HepG2 (cell line): ENCODE data around the gene CELF4. TPM values are rescaled to one million over a fixed set of nuclear protein-coding genes. Genes with fewer than 3 reads are reported as not detected.
A peak's percentile ranks its signal among the peaks of the same experiment; 100 is the strongest.

Experiments
- ATAC-seq: fragments of 200-7000 bp; cut with Tn5 transposase; 3 replicates; pipeline ENCODE4 v1.9.1; 2020; ENCODE audit warnings: mild to moderate bottlenecking, moderate library complexity
- BruUV-seq: library from RNA; stranded (reverse); fragments of 400-500 nt; replicated peaks from 2 replicates; lab custom pipeline; 2021; lab: Mats Ljungman, UMichigan
- CTCF ChIA-PET: fragments of 300-600 bp; formaldehyde crosslinking; extraction: SDS; loops from one replicate; lab custom pipeline; 2021; ENCODE audit warnings: low total read pairs, inconsistent platforms, low intra/inter-chr PET ratio; lab: Yijun Ruan, JAX
- POLR2A ChIA-PET: fragments of 350-600 bp; sonication (Branson Sonifier 250); formaldehyde crosslinking; loops from one replicate; lab custom pipeline; 2020; ENCODE audit warnings: antibody characterized with exemption, inconsistent platforms; lab: Yijun Ruan, JAX
- DNase-seq: peaks from one replicate; pipeline ENCODE4 v3.0.0-alpha.2; 2015; ENCODE audit warnings: low spot score
- FAIRE-seq: peaks from 3 replicates; lab custom pipeline; 2011; peaks lifted over from hg19 to GRCh38; lab: Jason Lieb, UNC
- H2AFZ ChIP-seq: one replicate; pipeline ENCODE4 v1.6.1; 2011; ENCODE audit warnings: low read length, inconsistent platforms
- H3K27ac ChIP-seq: fragments of 300-600 bp; 3 replicates; pipeline ENCODE4 v1.8.0; 2011; ENCODE audit warnings: mixed run types, mild to moderate bottlenecking, mixed read lengths, low read length, inconsistent platforms; ENCODE audit not compliant: insufficient read depth; ENCODE audit errors: extremely low read length
- H3K27me3 ChIP-seq, 2 experiments: fragments of 200-600 bp in 1 of 2; 2 replicates in 1 of 2; 3 replicates in 1 of 2; pipeline versions ENCODE4 v1.6.0 to v1.8.0; 2011; ENCODE audit warnings: low read length in 2 of 2, mild to moderate bottlenecking in 2 of 2, moderate library complexity in 2 of 2, inconsistent platforms in 1 of 2; ENCODE audit not compliant: insufficient read depth in 2 of 2, control insufficient read depth in 1 of 2
- H3K36me3 ChIP-seq, 2 experiments: fragments of 200-600 bp in 1 of 2; replicated peaks in 1 of 2; 2 replicates in 1 of 2; 3 replicates in 1 of 2; pipeline versions ENCODE4 v1.5.1 to v1.8.0; 2011; ENCODE audit warnings: low read length in 2 of 2, inconsistent platforms in 1 of 2; ENCODE audit not compliant: insufficient read depth in 2 of 2, control insufficient read depth in 1 of 2
- H3K4me1 ChIP-seq: 2 replicates; pipeline ENCODE4 v1.5.1; 2012; ENCODE audit warnings: low read length, inconsistent platforms; ENCODE audit not compliant: insufficient read depth
- H3K4me2 ChIP-seq: 2 replicates; pipeline ENCODE4 v1.6.0; 2011; ENCODE audit warnings: low read depth, low read length, inconsistent platforms
- H3K4me3 ChIP-seq, 3 experiments: fragments of 200-600 bp in 1 of 3; sonication (generic), shearing (Covaris generic) in 1 of 3; replicated peaks in 1 of 3; 2 replicates each; pipeline ENCODE4 v1.5.1; 2011 to 2016; ENCODE audit warnings: low read length in 3 of 3, inconsistent platforms in 2 of 3, low read depth in 2 of 3, mild to moderate bottlenecking in 2 of 3, control low read depth in 1 of 3, mixed read lengths in 1 of 3; ENCODE audit not compliant: insufficient read depth in 1 of 3
- H3K79me2 ChIP-seq: one replicate; pipeline ENCODE4 v1.6.1; 2011; ENCODE audit warnings: low read length, inconsistent platforms; ENCODE audit not compliant: insufficient read depth
- H3K9ac ChIP-seq: 2 replicates; pipeline ENCODE4 v1.6.0; 2011; ENCODE audit warnings: mild to moderate bottlenecking, low read depth, low read length, inconsistent platforms; ENCODE audit not compliant: insufficient read depth
- H3K9me3 ChIP-seq: 2 replicates; pipeline ENCODE4 v1.5.1; 2012; ENCODE audit warnings: mild to moderate bottlenecking, low read length
- H4K20me1 ChIP-seq: 2 replicates; pipeline ENCODE4 v1.6.0; 2011; ENCODE audit warnings: inconsistent platforms, mild to moderate bottlenecking, low read length, moderate library complexity; ENCODE audit not compliant: insufficient read depth
- GZF1 ChIP-seq: sonication (generic); formaldehyde crosslinking; IDR thresholded peaks from 2 replicates; pipeline ENCODE4 v1.5.1; 2020; ENCODE audit warnings: mild to moderate bottlenecking, missing genetic modification reagents
- KDM6A ChIP-seq: IDR thresholded peaks from 2 replicates; pipeline ENCODE4 v1.6.1; 2016; ENCODE audit warnings: low read depth
- KLF11 ChIP-seq: IDR thresholded peaks from 2 replicates; pipeline ENCODE4 v1.6.1; 2016; ENCODE audit warnings: missing compliant biosample characterization
- SIN3B ChIP-seq: fragments of 150-350 bp; IDR thresholded peaks from 2 replicates; pipeline ENCODE4 v1.6.1; 2014; ENCODE audit warnings: low read length
- ZC3H13 ChIP-seq: sonication (generic); formaldehyde crosslinking; IDR thresholded peaks from 2 replicates; pipeline ENCODE4 v1.8.1; 2023; ENCODE audit warnings: mild to moderate bottlenecking, missing genetic modification reagents, moderate library complexity
- ZEB1 ChIP-seq: IDR thresholded peaks from 2 replicates; pipeline ENCODE4 v1.6.1; 2012; ENCODE audit warnings: mild to moderate bottlenecking, low read depth, inconsistent platforms; ENCODE audit not compliant: insufficient replicate concordance
- WGBS: methylation state at CpG from one replicate; pipeline ENCODE4 v1.1.6; 2017; ENCODE audit warnings: low lambda C conversion rate; 5-methylcytosine and 5-hydroxymethylcytosine counted together
- in situ Hi-C: cut with HindIII; loops from 2 replicates; pipeline ENCODE4 v1.10.0; 2017; ENCODE audit warnings: low pct_unique_long_range_greater_than_20kb; ENCODE audit not compliant: extremely low pct_ligation_motif_present
- intact Hi-C: fragments of 100-400 bp; cut with micrococcal nuclease; formaldehyde crosslinking; loops from one replicate; pipeline ENCODE4 v1.10.0; 2022; ENCODE audit not compliant: unreplicated experiment
- polyA plus RNA-seq, 8 experiments: library from polyadenylated mRNA; depleted of rRNA in 3 of 8; stranded (reverse) in 7 of 8; unstranded in 1 of 8; fragments of >200 nt; fragmentation: Illumina TruSeq in 4 of 8; extraction: Trizol in 4 of 8; gene quantifications; 2 replicates each; pipeline versions ENCODE4 v1.2.1 to v1.2.3, GENCODE V29; 2011 to 2016; ENCODE audit warnings: low read depth in 4 of 8, missing spikeins in 1 of 8, mixed read lengths in 1 of 8; ENCODE audit not compliant: insufficient read depth in 1 of 8
- total RNA-seq, 5 experiments: library from RNA; depleted of rRNA; stranded (reverse); fragments of >200 nt; fragmentation: Illumina TruSeq; extraction: Trizol; gene quantifications; 2 replicates each; pipeline ENCODE4 v1.2.3, GENCODE V29; 2016; ENCODE audit warnings: low read depth in 1 of 5
- TF ChIP-seq, protein P1 (sequence below): IDR thresholded peaks from 2 replicates; pipeline ENCODE4 v1.6.1; 2016; ENCODE audit warnings: missing compliant biosample characterization, missing genetic modification reagents, borderline replicate concordance

Gene CELF4
- total and polyA plus RNA-seq, 2 of the 13 experiments (the other 11 are each of a cell fraction or from before 2014, with no cell fraction given), result not detected

DNA sequence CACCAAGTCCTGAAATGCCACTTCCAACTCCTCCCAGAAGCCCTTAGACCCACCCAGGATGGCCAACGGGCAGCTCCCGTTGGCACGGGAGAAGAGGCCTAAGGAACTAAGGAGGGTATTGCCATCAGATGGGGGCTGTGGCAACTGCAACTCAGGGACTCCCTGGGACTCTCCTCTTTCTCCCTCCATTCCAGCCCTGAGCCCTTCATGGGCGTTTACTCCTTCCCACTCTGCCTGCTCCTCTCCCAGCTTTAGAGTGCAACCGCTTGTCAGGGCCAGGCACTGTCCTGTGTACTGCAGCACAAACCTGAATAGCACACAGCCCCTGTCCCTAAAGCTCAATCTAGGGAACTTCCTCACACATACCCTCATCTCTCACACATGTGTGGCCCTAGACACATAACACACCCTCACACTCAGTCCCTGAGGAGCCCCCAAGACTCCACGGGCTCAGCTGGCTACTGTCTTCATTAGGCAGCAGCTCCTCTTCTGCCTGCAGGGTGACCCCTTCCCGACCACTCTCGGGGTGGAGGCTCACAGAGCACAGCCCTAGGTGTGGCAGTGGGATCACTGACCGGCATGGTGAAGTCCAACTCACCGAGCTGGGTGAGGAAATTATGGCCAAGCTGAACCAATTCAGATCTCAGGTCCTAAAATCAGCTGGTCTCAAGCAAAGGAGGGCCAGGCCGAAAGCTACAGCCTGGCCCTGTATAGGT, 316.3 kb downstream of the CELF4 start:
- FAIRE-seq (no peak), ATAC-seq (no peak; the same call in 2 of the 3 replicates)
- no peak overlapping the region for H3K4me3 ChIP-seq
- 28% methylated on average over 11 of the region's 11 CpGs for WGBS
- TF ChIP-seq GZF1, result no peak
- no peak for TF ChIP-seq KLF11 (CRISPR knock-in tag)
- no peak for TF ChIP-seq ZEB1
- TF ChIP-seq, protein P1, sequence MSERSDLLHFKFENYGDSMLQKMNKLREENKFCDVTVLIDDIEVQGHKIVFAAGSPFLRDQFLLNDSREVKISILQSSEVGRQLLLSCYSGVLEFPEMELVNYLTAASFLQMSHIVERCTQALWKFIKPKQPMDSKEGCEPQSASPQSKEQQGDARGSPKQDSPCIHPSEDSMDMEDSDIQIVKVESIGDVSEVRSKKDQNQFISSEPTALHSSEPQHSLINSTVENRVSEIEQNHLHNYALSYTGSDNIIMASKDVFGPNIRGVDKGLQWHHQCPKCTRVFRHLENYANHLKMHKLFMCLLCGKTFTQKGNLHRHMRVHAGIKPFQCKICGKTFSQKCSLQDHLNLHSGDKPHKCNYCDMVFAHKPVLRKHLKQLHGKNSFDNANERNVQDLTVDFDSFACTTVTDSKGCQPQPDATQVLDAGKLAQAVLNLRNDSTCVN, result no peak
- TF ChIP-seq SIN3B, result no peak
- TF ChIP-seq ZC3H13 (CRISPR knock-in tag), result no peak
- TF ChIP-seq, all 625 proteins: peak for 0
- H3K4me1 ChIP-seq, result peaks cover 8% of the 10 kb centered on the region
- 0 out of 2 replicates have a peak, but pooled peaks cover 3% of the 10 kb centered on the region for H4K20me1 ChIP-seq
- no peaks in the 10 kb centered on the region for H3K9me3 ChIP-seq
- peaks cover 0 to 14% of the 10 kb centered on the region in 2 experiments; a peak in 2 of 5 replicates for H3K27me3 ChIP-seq
- H2AFZ ChIP-seq, result no peak overlapping the region
- BruUV-seq, result no TSS peak
- no peak overlapping the region for H3K27ac ChIP-seq
- DNase-seq, result no peak
- H3K36me3 ChIP-seq, result no peaks in the 10 kb centered on the region
- H3K79me2 ChIP-seq, result no peaks in the 10 kb centered on the region
- POLR2A ChIA-PET, result no interaction called here
- H3K9ac ChIP-seq, result no peak overlapping the region
- intact Hi-C loops, result no loop called here
- CTCF ChIA-PET, result no interaction called here
- in situ Hi-C loops, result no loop called here
- H3K4me2 ChIP-seq, result no peak overlapping the region

DNA sequence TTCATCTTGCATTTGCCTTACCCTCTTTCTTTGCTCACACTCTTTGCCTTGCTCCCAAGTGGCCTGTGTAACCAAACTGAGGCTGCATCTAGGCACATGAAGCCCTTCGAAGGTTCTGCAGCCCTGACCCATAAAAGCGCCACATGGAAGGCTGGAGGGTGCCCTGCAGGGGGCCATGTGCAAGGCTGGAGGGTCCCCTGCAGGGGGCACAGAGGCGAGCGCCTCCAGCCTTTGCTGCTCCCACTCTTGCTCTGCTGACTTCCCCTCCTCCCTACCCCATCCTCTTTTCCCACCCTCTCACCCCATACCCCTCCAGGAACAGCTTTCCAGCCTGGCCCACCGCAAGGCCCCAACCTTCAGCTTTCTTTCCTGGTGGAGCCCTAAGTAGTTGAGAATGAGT, 317.3 kb downstream of the CELF4 start:
- ChIA-PET CTCF (no interaction called here), POLR2A (no interaction called here)
- no peak for FAIRE-seq

More for the DNA sequence above, 317.3 kb downstream of the CELF4 start:
- DNase-seq (no peak), ATAC-seq (peak; percentile 44; the same call in 2 of the 3 replicates)
- intact Hi-C loops, result no loop called here
- 63% methylated on average over 5 of the region's 5 CpGs for WGBS
- Histone ChIP-seq H3K4me1 (peaks cover 8% of the 10 kb centered on the region), H3K9ac (no peak overlapping the region), H3K9me3 (no peaks in the 10 kb centered on the region), H4K20me1 (0 out of 2 replicates have a peak, but pooled peaks cover 3% of the 10 kb centered on the region), H3K79me2 (no peaks in the 10 kb centered on the region), H3K27me3 (peaks cover 0 to 14% of the 10 kb centered on the region in 2 experiments; a peak in 2 of 5 replicates), H3K4me2 (no peak overlapping the region), H3K36me3 (no peaks in the 10 kb centered on the region), H2AFZ (no peak overlapping the region), H3K27ac (no peak overlapping the region), H3K4me3 (no peak overlapping the region)
- in situ Hi-C loops, result no loop called here
- no peak for TF ChIP-seq KDM6A
- BruUV-seq, result no TSS peak
